ENCODE measurements around the gene CAND2.
"Not testable (repeated sequence)": the region's sequence is repeated elsewhere in the genome, so short reads cannot be mapped to it uniquely, and the experiment has no call there.

DNA sequence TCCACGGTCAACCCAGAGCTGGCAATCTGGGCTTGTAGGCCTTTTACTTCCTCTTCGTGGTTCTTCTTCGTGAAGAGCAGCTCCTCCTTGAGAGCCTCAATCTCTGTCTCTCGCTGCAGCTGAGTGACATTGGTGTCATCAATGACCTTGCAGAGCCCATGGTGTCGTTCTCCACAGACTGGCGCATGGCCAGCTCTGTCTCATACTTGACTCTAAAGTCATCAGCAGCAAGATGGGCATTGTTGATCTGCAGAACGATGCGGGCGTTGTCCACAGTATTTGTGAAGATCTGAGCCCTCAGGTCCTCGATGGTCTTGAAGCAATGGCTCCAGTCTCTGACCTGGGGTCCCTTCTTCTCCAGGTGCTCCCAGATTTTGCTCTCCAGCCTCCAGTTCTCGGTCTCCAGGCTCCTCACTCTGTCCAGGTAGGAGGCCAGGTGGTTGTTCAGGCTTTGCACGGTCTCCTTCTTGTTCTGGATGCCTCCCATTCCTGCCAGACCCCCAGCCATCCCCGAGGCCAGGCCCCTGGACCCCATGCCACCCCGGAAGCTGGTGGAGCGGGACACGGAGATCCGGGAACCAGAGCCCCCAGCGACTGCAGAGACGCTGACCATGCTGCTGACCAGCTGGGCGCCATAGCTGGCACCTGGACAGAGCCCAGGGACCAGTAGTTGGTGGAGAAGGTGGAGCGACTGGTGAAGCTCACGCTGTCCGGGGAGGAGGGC, 8.4 kb upstream of the CAND2 start:
- TF ChIP-seq, protein P1, sequence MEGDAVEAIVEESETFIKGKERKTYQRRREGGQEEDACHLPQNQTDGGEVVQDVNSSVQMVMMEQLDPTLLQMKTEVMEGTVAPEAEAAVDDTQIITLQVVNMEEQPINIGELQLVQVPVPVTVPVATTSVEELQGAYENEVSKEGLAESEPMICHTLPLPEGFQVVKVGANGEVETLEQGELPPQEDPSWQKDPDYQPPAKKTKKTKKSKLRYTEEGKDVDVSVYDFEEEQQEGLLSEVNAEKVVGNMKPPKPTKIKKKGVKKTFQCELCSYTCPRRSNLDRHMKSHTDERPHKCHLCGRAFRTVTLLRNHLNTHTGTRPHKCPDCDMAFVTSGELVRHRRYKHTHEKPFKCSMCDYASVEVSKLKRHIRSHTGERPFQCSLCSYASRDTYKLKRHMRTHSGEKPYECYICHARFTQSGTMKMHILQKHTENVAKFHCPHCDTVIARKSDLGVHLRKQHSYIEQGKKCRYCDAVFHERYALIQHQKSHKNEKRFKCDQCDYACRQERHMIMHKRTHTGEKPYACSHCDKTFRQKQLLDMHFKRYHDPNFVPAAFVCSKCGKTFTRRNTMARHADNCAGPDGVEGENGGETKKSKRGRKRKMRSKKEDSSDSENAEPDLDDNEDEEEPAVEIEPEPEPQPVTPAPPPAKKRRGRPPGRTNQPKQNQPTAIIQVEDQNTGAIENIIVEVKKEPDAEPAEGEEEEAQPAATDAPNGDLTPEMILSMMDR (IDR thresholded peaks at IDR 0.05; ENCODE audit: insufficient read depth, low read length), result not testable (repeated sequence)
- not testable (repeated sequence) for TF ChIP-seq GABPA, POLR2AphosphoS5 (IDR thresholded peaks at IDR 0.05; ENCODE audit: low read depth)

All from HL-60 (cell line).